NCI-H748 (cell line): Measurements from ENCODE around the gene SMIM15.
"Not testable (repeated sequence)": the region's sequence is repeated elsewhere in the genome, so short reads cannot be mapped to it uniquely, and the experiment has no call there.

ENCODE experiments used
- DNase-seq: peaks from one replicate; lab custom pipeline; 2025; ENCODE audit not compliant: unreplicated experiment; lab: John Stamatoyannopoulos, UW

SMIM15 gene, protein sequence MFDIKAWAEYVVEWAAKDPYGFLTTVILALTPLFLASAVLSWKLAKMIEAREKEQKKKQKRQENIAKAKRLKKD

DNA sequence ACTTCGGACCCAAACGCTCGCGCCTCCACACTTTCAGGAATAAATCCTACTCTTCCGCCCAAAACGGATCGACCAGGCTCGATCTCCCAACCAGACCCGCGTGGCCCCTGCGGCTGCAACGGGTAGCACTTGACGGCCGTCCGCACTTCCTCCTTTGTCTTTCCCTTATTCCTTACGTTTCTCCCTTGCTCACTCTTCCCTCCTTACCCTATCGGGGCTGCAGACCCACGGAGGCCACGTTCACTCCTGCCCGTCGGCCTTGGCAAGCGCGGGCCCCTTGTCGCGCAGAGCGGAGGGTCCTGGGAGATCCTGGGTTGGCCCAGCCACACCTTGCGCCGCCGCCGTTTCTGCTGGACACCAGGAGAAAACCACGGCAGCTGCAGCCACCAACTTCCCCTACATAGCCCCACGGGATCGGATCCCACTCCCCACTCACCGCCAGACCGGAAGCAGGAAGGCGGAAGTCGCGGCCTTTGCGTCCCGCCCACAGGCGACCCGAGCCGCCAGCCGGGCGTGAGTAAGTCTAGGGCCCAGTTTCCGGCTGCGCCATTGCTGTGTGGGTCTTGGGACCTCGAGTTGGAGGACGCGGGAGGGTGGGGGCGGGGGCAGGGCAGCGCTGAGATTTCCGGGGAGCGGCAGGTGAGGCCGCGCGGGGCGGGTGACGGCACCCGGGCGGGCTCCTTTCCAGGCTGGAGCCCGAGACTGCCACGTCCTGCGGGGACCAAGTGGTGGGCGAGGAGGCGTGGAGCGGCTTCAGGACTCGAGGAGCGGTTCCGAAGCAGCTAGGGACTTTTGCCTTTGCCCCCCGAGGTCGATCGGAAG lies at the start of gene SMIM15:
Gene SMIM15, minus strand, starts transcription at position 459 of the 822 bp plus-strand sequence. CDS start 2,297 bp downstream, outside the sequence.
- peak; percentile 95 for DNase-seq

DNA sequence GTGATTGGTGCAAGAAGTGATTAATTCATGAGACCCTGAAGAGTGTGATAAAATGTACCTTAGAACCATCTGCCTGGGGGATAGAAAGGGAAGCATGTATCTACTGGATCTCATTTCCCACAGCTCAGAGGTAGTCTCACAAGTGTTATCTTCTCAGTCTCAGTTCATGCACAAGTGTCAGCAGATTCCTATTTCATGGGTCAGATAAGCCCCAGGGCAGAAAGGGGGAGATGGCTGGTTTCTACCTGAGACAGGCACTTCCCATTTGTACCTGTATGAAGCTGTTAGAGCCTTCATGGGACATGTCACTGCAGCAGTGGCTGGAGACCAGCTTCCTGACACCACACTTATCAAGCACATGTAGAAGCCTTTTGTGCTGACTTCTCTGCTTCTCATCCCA lies 45.6 kb upstream of the SMIM15 start:
- DNase-seq: no peak

DNA sequence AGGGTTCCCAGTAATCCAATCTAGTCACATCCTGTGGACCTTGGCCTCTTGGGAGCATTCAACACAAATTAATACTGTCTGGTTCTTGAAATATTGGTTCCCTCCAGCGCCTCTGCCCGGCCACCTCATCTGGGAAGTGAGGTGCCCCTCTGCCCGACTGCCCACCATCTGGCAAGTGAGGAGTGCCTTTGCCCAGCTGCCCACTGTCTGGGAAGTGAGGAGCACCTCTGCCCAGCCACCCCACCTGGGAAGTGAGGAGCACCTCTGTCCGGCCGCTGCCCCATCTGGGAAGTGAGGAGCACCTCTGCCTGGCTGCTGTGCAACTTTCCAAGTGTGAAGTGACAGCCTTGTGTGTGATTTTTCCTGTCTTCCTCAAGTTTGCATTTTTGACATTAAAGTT lies 42.7 kb upstream of the SMIM15 start:
- DNase-seq: no peak

DNA sequence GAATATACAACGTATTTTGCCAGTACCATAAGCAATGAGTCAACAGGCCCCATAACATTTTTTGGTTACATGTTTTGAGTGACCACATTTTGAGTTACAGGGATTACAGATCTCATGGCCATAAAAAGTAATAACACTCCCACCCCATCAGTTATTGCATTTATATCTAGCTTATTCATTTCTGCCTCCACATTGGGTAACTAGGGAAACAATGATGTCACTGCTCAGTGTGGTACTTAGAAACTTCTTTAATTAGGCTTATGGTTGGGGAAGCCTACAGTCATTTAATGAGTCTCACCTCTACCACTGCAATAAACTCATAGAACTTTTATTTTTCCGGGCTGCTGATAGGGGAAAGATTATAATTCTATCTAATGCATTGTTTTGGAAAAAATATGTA lies 39.9 kb upstream of the SMIM15 start:
- no peak for DNase-seq

DNA sequence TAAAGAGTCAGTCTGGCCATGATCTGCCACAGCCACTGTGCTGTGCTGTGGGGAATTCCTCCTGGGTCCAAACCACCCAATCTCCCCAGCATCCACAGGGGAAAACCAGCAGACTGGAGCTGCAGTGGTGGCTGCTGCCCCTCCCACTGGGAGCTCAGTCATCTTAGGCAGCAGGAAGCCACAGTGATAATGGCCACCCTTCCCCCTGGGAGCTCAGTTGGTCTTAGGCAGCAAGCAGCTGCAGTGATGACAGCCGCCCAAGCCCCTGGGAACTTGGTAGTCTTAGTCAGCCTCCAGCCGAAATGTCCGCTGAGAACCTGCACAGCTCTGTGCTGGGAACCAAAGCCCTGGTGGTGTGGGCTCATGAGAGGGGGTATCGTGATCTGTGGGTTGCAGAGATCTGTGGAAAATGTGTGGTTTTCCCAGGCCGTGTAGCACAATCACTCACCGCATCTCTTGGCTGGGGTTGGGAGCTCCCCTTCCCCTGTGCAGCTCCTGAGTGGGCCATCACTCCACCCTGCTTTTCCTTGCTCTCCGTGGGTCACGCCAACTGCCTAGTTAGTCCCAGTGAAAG lies 38.4 kb upstream of the SMIM15 start:
- no peak for DNase-seq

DNA sequence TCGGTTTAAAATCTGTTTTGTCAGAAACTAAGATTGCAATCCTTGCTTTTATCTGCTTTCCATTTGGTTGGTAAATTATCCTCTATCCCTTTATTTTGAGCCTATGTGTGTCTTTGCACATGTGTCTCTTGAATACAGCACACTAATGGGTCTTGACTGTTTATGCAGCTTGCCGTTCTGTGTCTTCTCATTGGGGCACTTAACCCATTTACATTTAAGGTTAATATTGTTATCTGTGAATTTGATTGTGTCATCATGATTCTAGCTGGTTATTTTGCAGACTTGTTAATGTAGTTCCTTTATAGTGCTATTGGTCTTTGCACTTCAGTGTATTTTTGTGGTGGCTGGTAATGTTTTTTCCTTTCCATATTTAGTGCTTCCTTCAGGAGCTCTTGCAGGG lies 36.3 kb upstream of the SMIM15 start:
- DNase-seq: no peak

DNA sequence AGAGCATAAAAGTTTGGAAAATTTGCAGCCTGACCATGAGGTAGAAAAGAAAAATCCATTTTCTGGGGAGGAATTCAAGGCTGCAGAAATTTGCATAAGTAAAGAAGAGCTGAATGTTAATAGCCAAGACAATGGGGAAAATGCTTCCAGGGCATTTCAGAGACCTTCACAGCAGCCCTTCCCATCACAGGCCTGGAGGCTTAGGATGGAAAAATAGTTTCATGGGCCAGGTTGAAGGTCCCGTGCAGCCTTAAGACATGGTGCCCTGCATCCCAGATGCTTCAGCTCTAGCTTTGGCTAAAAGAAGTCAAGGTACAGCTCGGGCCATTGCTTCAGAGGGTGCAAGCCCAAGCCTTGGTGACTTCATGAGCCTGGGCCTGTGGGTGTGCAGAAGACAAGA lies 25.6 kb upstream of the SMIM15 start:
- DNase-seq: not testable (repeated sequence)

DNA sequence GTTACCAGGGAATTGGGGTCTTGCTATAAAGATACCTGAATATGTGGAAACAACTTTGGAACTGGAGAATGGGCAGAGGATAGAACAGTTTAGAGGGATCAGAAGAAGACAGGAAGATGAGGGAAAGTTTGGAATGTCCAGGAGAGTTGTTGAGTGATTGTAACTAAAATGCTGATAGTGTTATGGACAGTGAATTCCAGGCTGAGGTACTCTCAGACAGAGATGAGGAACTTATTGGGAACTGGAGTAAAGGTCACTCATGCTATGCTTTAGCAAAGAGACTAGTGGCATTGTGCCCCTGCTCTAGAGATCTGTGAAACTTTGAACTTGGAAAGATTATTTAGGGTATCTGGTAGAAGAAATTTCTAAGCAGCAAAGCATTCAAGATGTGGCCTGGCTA lies 25.1 kb upstream of the SMIM15 start:
- not testable (repeated sequence) for DNase-seq

DNA sequence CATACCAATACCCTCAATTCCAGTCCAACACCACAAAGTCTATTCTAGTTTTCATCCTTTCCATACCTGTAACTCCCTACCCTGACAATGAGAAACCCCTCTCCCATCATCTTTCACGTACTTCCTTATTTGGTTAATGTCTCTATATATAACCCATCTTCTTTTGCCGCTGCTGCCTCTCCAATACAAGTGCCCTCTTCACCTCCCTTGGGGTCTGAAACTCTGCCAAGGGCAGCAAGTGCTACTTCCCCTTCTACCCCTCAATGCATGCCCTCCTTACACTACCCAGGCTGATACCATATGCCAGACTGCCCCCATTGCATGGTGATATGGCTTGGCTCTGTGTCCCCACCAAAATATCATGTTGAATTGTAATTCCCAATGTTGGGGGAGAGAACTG lies 24.4 kb upstream of the SMIM15 start:
- no peak for DNase-seq

DNA sequence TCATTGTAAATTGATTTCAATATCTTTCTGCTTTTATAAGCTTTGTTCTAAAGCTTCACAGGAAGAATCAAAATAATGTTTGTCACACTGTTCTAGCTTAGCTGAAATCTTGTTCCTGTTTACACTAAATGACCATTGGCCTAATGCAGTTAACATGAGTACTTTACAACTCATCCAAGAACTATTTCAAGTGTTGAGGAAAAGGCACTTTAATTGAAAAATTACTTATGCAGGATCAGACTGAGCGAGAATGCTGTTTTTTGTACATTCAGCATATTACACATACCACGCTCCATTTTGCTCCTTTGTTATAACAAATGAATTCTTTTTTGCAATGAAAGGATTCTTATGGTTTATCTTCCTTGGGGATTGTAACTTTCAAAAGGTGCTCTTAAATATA lies 22.4 kb upstream of the SMIM15 start:
- DNase-seq: no peak

DNA sequence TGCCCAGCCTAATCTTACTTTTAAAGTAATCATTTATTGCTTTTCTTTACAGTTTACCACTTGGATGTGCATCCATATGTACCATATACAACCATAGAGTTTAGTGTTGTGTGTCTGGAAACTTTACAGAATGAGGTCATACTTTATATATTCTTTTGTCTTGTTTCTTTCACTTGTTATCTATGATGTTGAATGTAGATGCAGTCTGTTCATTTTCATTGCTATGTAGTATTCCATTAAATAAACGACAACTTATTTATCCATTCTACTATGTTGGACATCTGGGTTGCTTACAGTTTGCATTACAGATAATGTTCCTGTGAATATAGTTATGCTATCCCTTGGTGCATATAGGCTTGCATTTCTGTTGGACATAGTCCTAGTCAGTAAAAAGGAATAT lies 21.3 kb upstream of the SMIM15 start:
- no peak for DNase-seq

DNA sequence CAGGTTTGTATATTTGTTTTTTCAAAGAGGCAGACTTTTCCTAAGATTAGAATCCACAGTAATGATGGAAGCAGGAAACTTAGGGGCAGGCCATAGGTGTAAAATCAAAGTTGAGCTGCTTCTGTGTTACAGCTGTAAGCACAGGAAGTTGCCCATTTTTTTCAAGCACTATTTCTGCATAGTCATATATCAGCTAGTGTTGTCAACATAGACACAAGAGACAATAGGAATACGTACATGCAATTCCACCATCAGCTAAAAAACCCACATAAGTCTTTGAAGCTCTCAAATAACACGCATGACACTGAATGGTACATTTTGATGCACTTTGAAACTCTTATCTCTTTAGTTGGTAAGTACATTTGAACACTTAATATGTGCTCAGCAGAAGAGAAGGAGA lies 20.2 kb upstream of the SMIM15 start:
- no peak for DNase-seq

DNA sequence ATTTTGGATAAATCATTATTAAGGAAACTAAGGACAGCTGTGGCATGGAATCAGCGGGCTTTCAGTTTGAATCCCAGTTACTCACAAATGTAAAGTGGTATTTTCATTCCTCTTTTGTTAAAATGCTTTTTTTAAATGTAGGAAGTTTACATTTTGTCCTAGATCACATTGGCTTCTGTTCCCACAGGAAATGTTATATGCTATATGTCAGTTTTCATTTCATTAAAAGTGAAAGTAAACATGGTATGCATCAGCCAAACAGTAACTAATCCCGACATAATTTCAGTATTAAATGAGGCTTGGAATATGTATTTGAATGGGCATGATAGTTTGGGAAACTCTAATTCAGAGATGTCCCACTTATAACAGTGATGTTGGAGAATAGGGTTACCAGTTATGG lies 18.6 kb upstream of the SMIM15 start:
- no peak for DNase-seq

DNA sequence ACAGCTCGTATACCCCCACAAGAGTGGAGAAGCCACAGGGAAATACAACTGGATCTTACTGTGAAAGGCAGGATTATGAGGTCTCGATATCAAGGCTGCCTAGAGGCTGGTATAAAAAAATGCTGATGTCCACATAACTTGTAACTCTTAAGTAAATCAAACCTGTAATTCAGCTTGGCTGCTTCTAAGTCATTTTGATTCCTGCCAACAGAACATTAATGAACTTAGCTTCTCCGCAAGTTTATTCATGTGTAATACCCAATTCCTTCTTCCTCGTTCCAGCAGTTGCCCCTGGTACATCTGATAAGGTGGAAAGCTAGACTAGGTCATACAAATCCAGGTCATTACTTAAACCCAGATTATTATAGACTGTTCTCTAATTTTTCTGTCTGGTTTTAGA lies 16.4 kb upstream of the SMIM15 start:
- no peak for DNase-seq

DNA sequence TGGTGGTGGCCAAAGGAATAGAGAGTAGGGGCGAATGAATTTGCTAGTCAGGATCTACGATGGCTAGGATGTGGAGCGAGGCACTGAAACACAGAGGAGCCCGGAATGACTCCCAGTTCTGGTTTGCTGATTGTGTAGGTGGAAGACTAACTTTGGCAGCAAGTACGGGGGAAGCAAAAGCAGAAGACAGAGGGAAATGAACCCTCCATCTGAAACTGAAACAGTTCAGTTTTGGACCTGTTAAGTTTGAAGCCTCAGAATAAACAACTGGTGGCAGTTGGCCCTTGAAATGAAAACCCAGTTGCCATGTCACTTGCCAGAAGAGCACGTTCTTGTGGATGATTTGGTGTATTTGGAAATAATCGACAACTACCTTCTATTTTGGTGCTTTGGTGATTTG lies 15.4 kb upstream of the SMIM15 start:
- DNase-seq: no peak

DNA sequence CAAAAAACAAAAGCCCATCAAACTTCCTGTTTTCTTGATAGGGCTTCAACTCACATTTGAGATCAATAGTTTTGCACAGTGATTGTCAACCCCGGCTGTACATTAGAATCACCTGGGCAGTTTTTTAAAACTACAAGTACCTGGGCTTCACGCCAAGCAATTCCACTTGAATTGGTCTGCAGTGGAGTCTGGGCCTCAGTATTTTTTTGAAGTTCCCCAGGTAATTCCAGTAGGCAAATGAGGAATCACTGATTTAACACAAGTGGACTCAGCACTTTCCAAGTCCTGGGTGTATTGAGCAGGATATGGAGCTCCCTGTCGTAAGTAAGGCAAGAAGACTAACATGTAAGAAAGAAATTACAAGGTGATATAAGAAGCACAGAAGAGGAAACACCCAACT lies 14.8 kb upstream of the SMIM15 start:
- no peak for DNase-seq

DNA sequence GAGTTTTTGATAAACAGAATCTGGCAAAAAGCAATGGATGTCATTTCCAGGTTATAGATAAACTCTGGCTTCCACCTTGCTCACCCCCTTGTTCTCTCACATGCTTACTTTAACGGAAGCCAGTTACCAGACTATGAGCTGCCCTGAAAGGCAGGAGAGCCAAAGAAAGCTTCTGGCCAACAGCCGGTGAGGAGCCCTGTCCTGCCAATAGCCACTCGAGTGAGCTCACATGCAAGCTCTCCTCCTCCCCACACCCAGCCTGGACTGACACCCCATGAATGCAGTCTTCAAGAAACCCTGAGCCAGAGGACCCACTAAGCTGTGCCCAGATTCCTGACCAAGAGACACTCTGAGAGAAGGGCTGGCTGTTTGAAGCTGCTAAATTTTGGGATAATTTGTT lies 14.4 kb upstream of the SMIM15 start:
- no peak for DNase-seq

DNA sequence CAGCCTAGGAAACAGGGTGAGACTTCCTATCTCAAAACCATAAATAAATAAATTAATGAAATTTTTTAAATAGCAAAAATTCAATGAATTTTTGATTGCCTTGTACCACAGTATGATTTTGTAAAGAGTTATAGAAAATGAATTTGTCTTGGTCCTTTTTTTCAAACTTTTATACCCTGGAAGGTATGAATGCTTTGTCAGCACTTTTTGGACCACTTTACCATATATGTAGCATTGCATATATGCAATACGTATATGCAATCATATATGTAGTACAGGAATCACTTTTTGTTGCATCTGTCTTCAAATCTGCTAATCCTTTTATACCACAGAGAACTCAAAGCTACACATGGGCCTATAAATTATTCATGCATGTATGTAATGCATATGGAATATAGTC lies 9.2 kb upstream of the SMIM15 start:
- no peak for DNase-seq

DNA sequence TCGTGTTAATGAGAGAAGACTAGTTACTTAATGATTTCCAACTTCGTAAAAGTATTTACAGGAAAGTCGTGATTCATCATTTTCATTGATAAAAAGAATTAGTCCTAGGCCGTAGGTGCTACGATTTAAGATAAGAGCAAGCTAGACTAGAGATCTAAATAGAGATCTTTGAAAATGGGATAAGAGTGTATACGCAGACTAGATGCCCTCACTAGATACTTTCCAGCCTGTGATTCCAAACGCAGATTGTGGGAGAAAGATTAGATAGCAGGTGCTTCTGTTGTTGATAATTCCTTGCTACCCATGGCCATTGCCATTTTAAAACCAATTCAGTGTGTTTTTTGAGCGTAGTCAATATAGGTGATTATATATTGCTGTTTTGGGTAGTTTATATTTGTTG lies 6.7 kb upstream of the SMIM15 start:
- no peak for DNase-seq

DNA sequence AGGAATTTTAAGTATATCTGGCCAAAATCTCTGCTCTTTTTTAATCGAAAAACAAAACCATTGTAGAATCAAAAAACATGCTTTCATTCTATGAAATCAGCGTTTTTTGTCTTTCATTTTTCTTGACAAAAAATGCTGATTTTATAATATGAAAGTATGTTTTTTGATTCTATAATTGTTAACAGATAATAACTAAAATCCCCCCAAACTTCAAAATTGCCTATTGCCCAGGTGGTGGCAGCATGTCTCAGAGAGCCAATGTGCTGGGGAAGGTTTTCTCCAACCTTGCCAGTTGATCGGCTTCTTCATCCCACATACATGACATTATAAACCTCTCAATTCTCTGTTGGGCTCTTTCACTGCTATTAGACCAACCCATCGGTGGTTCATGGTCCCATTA lies 5.1 kb upstream of the SMIM15 start:
- DNase-seq: peak; percentile 44

DNA sequence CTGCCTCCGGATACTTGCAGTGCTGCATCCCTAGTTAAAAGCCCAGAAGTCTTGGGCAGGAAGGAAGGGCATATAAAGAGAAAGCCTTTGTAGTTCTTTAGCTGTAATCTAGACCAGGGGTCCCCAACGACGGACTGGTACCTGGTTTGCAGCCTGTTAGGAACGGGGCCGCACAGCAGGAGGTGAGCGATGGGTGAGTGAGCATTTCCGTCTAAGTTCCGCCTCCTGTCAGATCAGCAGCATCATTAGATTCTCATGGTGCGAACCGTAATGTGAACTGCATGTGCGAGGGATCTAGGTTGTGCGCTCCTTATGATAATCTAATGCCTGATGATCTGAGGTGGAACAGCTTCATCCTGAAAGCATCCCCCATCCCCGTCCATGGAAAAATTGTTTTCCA lies 1.6 kb upstream of the SMIM15 start:
- no peak for DNase-seq

DNA sequence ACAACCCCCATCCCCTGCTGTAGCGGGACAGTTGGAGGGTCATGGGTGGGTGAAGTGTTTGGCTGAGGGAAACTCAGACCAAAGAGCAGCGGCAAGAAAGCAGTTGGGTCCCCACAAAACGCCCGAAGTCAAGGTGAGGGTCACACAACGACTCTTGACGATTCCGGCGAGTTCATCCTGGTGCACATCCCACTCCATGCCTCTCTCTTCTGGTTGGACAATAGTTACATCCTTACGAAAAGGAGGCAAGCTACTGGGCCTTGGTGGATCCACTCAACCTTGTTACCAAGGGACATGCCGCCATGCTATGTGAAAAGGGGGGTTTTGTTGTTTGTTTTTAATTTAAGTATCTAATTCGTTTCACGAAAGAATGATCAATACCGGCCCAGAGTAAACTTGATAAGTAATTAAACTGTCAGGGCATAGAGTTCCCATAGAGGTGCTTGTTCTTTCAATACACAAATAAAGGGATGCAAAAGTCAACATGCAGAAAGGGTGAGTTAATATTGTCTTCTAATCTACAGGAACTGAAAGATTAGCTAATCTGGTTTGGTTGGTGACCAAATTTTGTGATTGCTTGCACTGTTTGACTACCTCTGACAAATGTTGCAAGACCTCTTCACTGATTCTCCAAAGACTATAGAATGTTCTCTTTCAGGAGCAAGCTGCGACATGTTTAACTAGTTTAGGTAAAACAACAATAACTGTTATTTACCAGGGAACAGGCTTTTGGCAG lies 732 bp upstream of the SMIM15 start:
- peak; percentile 70 for DNase-seq
